NCI-H2171 (cell line): Measurements from ENCODE around the gene CFAP65.

Experiments used
- DNase-seq: peaks from one replicate; lab custom pipeline; 2025; lab: John Stamatoyannopoulos, UW

The CFAP65 gene

DNA sequence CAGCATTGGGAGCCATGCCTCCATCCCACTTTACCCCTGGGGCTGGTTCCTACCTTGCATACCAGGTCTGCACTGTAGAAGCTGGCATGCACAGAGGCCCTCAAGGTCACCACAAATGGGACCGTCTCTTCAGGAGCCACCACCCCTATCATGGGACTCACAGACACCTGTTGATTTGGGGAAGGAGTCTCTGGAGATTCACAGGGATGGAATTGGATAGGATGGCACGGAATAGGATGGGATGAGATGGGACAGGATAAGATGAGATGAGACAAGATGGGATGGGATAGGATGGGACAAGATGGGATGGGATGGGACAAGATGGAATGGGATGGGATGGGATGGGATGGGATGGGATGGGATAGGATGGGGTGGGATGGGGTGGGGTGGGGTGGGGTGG, 32.0 kb downstream of the CFAP65 start:
- no peak for DNase-seq

DNA sequence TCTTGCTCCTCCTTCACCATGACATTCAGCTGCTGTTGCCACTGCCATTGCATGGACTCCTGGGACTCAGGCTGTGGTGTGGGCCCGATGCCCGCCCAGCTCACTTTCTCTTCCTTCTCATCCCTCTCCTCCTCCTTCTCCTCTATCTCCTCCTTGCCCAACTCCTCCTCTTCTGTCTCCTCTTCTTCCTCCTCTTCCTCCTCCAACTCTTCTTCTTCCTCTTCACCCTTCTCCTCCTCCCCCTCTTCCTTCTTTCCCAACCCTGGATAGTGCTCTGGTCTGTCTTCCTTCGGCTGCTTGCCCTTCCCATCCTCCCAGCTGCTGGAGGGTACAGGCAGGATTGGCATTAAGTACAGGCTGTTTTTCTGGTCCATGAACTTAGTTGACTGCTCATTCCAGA, 37.3 kb downstream of the CFAP65 start:
- no peak for DNase-seq

DNA sequence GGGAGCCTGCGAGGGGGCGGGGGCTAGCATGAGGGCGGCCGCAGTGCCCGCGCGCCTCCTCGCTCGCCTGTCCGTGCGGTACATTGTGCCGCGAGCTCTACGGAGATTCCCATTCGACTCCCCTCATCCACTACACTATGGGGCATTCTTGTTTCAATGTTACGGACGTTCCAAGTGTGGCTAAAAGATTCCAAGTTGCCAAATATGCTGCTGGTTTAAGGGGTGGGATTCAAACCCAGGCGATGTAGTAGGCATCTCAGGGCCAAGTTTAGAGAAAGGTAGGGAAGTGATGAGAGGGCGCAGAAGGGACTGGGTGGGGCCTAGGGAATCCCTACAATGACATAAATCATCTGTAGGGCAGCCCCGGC, 38.1 kb downstream of the CFAP65 start:
- no peak for DNase-seq

DNA sequence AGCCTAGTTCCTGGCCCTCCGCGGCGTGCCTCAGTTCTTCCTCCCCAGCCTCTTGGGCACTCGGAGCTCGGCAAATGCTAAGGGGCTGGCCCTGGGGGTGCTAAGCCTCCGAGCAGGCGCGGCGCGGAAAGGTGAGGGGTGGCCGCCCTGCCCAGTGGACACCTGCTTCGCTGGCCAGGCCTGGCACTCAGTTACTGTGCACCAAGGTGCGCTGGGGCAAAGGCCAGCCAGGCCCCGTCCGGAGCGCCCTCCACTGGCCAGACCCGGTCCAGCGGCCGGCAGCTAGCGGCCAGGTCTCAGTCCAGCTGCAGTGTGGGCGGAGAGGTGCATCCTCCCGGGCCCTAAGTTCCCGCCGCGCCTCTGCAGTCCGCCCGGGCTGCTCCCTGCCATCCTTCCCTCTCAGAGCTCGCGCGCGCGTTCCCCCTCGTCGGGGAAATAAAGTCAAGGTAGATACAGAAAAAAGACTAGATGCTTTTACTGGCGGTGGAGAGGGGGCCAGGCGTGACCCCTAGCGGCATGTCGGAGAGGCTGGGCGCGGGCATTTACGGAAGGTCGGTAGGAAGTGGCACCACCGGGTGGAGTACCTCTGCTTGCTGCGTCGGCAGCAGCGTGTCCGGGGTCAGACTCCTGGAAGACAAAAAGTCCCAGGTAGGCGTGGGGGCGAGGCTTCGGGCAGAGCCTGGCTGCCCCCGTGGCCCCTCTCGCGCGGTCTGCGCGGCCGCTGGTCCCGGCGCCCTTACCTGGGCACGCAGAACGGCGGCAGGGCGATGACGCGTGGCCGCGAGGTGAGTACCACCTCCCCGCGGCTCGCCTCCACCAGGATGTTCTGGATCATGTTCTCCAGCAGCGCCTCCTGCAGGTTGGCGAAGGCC, 38.7 kb downstream of the CFAP65 start:
- DNase-seq: no peak

DNA sequence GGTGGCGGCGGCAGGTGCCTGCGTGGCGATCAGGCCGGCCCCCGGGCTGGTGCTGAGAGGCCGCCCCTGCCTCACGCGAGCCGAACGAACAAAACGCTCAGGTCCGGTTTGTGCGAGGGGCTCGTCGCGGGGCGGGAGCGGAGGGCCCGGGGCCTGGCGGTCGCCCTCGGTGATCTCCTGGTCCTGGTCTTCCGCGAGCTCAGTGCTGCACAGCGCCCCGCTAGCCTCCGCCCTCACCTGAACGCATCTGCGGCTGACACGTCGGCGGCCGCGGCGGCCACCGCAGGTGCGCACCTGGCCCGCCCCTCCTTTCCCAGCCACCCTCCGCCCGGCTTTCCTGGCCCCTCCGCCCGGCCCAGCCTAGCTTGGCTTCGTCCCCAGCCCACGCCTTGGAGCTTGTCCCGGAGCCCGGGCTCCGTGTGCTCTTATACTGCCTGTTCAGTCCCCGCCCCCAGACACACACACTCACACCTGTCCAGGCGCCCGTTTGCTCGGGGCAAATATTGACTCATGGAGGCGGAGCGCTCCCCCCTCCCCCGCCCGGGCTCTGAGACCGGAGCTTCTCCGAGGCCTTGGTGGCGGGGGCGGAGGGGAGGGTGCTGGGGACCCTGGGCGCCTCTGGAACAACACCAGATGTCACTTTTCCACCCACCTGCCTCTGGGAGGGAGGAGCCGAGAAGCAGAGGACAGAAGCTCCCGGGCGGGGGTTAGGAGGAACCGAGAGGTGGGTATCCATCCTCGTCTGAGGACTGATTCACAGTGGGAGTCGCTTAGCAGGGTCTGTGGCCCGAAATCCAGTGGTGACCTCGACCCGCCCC, 39.5 kb downstream of the CFAP65 start:
- peak; percentile 99 for DNase-seq

DNA sequence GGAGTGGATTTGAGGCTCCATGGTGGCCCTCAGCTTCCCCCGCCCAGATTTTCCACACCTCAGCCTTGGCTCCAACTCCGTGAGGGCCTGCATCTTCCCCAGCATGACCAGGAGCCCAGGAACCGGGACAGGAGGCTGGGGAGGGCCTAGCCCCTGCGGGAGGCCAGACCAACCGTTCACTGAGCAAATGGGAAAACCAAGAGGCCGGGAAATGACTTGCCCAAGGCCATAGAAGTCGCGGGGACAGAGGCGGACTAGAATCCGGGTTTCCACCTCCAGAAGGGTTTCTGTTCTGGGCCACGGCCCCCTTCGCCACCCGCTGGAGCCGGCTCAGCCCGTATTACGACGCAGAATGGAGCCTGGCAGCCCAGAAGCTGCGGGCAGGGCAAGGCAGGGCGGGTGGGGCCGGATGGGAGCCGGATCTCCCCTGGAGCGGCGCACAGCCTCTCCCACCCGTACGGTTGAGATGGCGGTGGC, 40.2 kb downstream of the CFAP65 start:
- no peak for DNase-seq

DNA sequence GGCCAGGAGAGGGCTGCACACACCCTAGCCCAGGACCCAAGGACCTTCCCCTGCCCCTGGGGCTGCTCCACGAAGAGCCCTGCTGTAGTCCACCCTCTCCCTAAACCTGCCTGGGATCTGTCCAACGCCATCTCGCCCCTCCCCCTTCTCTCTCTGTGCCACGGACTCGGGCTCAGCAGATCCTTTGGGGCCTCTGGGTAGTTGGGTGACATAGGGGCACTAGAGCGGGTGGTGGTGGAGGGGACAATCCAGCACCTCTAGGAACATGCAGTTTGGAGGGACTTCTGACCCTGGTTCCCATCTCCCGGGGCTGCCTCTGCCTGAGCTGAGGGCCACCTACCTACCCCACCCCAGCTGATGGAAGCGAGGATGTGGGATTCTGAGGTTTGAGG, 40.8 kb downstream of the CFAP65 start:
- DNase-seq: peak; percentile 33

DNA sequence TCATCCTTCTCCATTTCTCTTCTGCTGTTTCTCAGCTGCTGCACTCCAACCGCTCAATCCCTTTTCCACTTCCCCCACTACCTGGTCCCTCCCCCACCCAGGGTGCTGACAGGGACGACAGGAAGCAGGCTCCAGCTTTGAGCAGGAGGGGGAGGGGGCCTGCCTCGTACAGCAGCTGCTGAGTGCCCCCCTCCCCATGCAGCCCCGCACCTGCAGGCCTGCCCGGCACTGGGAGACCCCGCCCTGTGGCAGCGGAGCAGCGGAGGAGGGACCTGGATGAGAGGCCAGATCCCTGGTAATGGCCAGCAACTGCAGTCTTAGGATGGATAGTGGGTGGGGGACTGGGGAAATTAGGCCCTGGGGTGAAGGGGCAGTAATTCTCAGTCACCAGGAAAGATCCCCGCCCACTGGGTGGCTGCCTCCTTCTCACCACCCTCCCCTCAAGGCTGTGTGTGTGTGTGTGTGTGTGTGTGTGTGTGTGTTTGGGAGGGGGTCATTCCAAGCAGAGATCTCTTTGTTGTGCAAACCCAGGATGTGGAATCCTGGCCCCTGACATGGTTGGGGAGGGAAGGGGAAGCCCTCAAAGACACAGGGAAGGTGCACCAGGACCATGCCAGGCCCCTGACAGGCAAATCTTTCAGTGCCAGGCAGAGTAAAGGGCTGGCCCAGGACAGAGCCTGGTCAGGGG, 41.3 kb downstream of the CFAP65 start:
- DNase-seq: peak; percentile 82

DNA sequence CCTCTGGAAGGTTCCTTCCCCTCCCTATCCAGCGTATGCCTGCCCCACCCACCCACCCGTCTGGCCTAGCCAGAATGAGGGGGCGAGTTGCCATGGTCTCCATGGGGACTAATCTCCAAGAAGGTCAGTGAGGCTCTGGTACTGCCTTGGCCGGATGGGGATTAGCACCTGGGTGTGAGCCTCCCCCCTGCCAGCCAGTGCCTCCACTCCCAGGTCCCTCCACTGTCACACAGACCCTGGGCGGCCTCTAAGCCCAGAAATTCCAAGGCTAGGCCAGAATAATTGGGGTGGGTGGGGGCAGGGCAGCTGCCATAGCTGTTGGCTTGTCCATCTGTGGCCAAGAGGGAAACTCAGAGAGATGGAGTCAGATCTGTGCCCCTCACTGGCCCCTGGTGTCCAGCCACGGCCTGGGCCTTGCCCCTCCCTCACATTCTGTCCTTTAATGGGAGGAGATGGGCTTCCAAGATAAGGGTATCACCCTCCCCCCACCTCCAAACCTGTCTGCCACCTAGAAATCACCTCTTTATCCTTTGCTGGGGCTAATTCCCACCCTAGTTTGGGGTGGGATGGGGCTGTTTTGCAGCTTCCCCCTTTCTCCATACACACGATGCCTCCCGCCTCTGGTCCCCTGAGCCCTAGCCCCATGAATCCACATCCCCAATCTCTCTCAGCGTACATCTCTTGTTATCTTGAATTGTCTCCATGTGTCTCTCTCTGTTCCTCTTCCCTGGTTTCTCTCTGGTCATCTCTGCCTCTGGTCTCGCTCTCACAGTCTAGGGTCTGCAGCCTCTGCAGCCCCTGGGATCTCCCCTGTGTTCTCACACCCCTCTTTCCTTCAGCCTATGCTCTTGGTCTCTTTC, 42.1 kb downstream of the CFAP65 start:
- DNase-seq: no peak

DNA sequence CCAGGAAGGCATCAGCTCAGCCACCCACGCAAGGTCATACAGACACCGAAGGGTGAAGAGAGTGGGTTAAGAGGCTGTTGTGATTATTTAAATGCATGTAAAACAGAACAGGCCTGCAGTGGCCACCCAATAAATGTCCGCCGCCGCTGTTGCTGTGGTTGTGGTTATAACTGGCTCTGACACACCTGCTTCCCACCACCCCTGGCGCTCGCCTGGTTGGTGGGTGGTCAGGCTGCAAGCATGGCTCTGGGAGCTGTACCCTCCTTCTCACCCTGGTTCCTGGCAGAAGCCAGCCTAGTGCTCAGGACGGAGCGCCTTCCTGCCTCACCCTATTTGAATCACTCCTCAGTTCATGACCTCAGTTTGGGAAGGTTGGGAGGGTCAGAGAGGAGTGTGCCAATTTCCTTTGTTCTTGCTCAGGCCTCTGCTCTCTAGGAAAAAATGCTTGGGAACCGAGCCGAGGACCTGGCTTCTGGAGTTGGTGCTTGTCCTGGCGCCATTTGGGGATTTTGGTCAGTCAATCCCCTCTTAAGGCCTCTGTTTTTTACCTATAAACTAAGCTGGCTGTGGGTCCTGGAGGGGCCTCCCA, 42.8 kb downstream of the CFAP65 start:
- no peak for DNase-seq

DNA sequence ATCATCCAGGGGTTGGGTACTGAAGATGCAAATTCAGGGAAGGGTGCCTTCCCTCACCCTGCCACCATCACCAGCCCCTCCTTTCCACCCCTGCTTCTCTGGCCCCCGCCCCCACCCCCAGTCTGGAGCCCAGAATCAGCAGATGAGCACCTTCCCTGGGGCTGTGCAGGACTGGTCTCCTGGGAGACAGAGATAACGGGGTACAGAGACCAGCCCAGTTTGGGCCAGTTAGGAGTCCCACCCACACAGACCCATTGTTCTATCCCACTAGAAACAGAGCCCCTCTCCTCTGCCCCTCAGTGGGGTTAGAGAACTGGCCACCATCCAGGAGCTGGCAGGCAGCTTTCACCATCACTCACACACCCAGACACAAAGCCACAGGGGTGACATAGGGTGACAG, 43.6 kb downstream of the CFAP65 start:
- DNase-seq: peak; percentile 45

DNA sequence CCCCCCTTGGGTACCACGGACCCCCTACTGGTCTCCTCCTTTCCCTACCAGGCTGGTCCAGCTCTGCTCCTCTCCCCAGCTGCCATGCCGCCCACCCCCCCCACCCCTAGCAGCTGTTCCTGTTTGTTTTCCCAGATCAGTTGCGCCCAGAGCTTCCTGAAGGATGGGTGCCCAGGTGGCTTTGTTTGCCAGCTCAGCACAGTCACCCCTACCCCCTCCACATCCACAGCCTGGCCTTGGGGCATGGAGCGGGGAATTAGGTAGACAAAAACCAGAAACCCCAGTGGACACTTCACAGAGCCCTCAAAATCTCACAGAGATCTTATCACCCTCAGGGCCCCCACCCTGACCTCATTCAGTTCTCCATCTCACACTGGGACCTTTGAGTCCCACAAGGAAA, 44.4 kb downstream of the CFAP65 start:
- DNase-seq: peak; percentile 87

DNA sequence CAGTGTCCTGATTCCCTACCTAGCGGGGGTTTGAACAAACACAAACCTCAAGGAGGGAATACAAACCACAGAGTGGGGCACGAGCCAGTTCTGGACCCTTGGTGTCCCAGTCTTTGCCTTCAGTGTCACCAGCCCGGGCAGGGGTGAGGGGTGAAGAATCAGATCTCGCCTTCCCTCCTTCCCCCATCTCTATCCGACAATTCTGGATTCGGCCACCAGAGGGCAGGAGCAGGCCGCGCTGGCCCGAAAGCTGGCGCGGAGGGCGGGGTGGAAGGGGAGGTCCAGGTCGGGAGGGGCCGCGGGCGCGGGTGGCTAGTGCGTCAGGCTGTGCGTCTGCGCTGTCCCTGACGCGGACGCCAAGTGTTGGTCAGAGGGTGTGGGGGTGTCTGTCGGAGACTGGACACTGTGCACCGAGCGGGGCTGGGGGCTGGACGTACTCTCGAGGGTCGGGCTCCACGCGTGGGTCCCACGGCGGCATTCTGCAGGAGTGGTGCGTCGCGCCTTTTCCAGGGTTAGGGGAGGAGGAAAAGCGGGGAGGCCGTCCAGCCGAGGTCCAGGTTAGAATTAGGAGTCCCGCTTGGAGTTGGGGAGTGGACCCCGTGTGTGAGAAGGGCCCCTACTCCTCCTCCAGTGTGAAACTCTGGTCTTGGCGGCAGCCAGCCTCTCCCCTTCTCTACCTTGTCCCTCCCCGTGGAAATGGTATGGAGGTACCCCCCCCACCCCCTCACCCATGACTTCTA, 45.2 kb downstream of the CFAP65 start:
- DNase-seq: peak; percentile 84

DNA sequence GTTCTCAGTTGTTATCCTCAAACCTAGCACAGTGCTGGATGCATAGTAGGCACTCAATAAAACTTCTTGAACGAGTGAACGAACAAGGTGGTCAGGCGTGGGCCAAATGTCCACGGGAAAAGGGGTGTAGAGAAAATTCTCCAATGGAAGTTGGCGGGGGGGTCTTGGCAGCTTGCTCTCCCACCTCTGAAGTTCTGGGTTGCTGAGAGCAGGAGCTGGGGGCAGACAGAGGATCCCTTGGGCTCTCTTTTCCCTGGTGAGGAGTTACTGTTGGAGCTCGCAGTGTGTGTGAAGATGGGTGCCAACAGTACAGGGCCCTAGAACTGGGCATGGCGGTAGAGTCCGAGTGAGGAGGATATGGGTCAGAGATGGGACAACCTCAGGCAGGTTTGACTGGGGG, 45.8 kb downstream of the CFAP65 start:
- DNase-seq: no peak

DNA sequence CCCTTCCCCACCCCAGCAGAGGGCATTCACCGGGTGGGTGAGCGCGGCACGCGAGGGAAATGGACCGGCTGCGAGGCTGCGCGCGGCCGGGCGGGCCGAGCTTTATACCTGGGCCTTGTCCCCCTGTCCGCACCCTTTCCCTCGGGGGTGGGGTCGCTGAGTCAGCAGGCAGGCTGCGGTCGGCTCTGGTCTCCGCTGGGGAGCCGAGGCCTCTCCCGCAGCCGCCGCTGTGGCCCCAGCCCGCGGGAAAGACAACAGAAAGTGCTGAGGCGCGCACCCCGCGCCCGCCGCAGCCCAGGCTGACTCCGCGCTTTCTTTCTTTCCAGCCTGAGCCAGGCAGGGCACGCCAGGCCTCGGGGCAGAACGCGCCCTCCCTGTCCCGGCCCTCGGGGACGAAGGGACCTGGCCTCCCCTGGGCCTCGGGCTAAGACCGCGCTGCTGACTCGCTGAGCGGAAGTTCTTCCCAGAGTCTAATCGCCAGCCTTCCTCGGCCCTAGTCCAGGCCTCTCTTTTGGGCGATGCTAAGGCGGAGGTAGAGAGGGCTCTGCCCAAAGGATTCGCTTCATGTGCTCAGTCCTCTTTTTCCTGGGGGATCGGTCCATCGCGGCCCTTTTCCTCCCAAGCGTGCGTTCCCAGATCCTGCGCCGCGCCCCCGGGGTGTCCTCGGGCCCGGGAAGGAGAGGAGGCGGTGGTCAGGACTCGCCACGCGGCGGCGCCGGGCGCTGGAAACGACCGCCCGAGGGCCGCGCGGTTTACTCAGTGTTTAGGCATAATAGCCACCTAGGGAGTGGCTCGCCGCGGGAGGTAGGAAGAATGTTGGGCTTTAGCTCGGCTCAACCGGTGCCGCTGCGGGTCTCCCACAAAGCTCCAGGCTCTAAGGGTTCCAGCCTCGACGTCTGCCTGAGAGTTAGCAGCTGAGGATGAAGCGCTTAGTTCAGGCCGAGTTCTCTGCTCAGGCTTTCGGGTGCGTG, 47.7 kb downstream of the CFAP65 start, which contains the start of gene CRYBA2:
TSS of gene CRYBA2 (minus strand) at position 78 of the 971 bp plus-strand sequence. CDS start 246 bp downstream, outside the sequence.
- DNase-seq: no peak

DNA sequence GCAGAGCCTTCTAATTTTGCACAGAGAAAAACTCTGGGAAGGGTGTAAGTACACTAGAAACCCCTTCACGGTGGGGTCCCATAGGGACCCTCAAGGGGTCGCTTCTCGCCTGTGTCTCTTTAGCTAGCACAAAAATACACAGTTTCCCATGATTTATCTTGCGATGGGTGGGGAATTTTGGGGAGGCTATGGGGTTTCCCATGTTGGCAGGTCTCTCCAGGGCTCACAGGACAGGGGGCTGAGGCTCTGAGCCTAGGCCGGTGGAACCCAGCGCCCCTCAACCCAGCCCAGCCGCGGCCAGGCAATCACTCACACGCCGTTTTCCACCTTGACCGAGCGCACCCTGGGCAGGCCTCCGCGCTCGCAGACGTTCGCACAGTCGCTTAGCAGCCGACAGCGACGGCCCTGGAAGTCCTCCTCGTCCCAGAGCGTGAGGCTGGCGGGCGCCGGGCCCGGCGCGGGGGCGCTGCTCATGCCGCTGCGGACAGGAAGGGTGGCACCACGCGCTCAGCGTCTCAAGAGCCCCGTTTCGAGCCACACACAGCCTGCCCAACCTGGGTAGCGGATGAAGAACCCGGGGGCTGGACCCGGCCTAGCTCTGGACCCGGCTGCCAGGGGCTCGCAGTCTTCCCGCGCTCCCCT, 48.5 kb downstream of the CFAP65 start:
- DNase-seq: no peak

DNA sequence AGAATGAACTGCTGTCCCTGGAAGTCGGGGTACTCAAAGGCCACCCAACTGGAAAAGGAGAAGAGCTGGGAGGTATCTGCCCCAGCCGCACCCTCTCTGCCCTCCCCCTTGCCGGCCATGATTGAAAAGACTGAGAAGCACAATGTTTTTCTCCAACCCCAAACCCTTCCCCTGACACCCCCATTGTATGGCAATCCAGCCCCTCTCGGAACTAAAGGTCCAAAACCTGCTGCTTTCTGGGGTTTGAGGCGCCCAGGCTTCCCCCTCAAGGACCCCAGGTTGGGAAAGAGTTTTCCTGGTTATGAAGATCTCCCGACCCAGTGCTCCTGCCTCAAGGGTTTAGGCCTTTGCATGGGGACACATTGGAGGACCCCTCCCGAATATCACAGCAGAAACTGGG, 49.1 kb downstream of the CFAP65 start:
- no peak for DNase-seq

DNA sequence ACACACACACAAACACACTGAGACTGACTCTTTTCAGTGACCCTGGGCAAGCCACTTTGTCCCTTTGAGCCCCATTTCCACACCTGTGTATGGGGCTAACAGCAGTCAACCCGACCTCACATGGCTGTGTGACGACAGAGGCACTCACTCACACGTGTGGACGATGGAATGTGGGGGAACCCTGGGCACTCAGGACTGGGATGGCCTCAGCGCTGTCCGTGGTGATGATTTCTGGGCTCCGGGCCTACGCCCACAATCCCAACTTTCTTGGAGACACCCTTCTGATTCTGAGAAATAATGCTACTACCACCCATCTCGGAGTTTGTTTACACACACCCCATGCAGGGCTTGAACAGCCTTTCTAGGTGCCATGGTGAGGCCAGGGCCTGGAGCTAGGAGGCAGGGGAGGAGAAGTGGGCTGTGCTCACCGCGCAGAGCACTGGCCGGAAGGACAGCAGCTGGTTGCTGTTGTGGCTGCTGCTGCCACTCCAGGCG, 49.6 kb downstream of the CFAP65 start:
- no peak for DNase-seq
